Panc1 (cell line): ENCODE results near the gene LIPK.

ENCODE experiments used
- TF ChIP-seq, protein P1 (sequence below), 2 experiments: IDR thresholded peaks; 2 replicates each; pipeline ENCODE4 v1.6.1; 2011 to 2012; ENCODE audit warnings: low read depth in 2 of 2, control low read depth in 1 of 2, low read length in 1 of 2, mild to moderate bottlenecking in 1 of 2, moderate library complexity in 1 of 2; ENCODE audit not compliant: insufficient read depth in 1 of 2
- TF ChIP-seq, protein P2 (sequence below): fragments of 450-650 bp; IDR thresholded peaks from 2 replicates; pipeline ENCODE4 v1.5.1; 2017; ENCODE audit warnings: mild to moderate bottlenecking

DNA sequence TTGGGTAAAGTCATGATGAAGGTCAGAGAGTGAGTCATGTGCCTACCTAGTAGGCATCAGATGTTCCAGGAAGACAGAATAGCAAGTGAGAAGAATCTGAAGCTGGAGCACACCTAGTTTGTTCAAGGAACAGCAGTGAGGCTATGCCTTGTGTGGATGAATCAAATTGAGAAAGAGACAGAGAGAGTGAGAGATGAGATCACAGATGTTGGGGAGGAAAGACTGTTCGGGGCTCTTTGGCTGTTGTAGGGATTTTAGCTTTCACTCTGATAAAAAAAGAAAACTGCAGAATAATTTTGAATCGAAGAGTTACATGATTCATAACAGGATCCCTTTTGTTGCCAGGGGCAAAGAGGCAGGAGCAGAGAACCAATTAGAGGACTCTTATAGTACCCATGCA lies 35.6 kb upstream of the LIPK start:
- TF ChIP-seq, protein P1, sequence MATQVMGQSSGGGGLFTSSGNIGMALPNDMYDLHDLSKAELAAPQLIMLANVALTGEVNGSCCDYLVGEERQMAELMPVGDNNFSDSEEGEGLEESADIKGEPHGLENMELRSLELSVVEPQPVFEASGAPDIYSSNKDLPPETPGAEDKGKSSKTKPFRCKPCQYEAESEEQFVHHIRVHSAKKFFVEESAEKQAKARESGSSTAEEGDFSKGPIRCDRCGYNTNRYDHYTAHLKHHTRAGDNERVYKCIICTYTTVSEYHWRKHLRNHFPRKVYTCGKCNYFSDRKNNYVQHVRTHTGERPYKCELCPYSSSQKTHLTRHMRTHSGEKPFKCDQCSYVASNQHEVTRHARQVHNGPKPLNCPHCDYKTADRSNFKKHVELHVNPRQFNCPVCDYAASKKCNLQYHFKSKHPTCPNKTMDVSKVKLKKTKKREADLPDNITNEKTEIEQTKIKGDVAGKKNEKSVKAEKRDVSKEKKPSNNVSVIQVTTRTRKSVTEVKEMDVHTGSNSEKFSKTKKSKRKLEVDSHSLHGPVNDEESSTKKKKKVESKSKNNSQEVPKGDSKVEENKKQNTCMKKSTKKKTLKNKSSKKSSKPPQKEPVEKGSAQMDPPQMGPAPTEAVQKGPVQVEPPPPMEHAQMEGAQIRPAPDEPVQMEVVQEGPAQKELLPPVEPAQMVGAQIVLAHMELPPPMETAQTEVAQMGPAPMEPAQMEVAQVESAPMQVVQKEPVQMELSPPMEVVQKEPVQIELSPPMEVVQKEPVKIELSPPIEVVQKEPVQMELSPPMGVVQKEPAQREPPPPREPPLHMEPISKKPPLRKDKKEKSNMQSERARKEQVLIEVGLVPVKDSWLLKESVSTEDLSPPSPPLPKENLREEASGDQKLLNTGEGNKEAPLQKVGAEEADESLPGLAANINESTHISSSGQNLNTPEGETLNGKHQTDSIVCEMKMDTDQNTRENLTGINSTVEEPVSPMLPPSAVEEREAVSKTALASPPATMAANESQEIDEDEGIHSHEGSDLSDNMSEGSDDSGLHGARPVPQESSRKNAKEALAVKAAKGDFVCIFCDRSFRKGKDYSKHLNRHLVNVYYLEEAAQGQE (IDR thresholded peaks at IDR 0.05; ENCODE audit: insufficient read depth in 1 of 2, low read depth in 2 of 2, low read length in 1 of 2), result no peak
- TF ChIP-seq, protein P2, sequence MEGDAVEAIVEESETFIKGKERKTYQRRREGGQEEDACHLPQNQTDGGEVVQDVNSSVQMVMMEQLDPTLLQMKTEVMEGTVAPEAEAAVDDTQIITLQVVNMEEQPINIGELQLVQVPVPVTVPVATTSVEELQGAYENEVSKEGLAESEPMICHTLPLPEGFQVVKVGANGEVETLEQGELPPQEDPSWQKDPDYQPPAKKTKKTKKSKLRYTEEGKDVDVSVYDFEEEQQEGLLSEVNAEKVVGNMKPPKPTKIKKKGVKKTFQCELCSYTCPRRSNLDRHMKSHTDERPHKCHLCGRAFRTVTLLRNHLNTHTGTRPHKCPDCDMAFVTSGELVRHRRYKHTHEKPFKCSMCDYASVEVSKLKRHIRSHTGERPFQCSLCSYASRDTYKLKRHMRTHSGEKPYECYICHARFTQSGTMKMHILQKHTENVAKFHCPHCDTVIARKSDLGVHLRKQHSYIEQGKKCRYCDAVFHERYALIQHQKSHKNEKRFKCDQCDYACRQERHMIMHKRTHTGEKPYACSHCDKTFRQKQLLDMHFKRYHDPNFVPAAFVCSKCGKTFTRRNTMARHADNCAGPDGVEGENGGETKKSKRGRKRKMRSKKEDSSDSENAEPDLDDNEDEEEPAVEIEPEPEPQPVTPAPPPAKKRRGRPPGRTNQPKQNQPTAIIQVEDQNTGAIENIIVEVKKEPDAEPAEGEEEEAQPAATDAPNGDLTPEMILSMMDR, result no peak
